CD4-positive, alpha-beta T cell treated with Interleukin-6 at 100 ng/mL for 8 hours (primary cell): ENCODE data around the gene KCNQ1.

Experiments used
- DNase-seq: peaks from one replicate; pipeline ENCODE4 v3.0.0-alpha.2; 2020; ENCODE audit warnings: mixed read lengths, low spot score

The KCNQ1 gene

DNA sequence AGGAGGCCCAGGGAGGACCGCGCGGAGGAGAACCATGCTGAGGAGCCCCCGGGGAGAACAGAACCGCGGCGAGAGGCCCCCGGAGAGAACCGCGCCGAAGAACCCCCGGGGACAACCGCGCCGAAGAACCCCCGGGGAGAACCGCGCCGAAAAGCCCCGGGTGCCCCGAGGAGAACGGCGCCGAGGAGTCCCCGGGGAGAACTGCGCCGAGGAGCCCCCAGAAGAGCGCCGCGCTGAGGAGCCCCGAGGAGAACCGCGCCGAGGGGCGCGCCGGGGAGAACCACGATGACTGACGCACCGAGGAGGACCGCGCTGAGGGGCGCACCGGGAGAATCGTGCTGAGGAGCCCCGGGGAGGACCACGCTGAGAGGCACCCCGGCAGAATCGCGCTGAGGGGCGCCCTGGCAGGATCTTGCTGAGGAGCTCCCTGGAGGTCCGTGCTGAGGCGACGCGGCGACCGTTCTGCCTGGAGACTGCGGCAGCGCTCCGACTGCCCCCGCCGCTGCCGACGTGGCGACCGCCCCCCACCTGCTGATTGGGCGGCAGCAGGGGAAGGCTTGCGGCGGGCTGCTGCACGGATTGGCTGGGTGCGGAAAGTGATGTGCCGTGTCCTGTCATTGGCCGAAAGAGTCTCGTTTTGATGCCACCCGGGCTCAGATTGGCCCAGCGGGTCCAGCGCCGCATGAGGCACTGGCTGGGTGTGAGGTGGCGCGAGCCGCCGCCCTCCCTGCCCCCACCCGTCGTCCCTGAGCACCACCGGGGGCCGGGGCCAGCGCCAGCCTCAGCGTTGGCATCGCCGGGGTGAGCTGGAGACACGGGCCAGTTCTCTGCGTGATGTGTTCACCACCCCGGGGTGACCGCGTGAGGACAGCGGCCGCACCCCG, 255.0 kb downstream of the KCNQ1 start, which contains the start of gene KCNQ1OT1:
Gene KCNQ1OT1, minus strand, starts transcription at position 464 of the 884 bp plus-strand sequence.
- peak; percentile 88 for DNase-seq

DNA sequence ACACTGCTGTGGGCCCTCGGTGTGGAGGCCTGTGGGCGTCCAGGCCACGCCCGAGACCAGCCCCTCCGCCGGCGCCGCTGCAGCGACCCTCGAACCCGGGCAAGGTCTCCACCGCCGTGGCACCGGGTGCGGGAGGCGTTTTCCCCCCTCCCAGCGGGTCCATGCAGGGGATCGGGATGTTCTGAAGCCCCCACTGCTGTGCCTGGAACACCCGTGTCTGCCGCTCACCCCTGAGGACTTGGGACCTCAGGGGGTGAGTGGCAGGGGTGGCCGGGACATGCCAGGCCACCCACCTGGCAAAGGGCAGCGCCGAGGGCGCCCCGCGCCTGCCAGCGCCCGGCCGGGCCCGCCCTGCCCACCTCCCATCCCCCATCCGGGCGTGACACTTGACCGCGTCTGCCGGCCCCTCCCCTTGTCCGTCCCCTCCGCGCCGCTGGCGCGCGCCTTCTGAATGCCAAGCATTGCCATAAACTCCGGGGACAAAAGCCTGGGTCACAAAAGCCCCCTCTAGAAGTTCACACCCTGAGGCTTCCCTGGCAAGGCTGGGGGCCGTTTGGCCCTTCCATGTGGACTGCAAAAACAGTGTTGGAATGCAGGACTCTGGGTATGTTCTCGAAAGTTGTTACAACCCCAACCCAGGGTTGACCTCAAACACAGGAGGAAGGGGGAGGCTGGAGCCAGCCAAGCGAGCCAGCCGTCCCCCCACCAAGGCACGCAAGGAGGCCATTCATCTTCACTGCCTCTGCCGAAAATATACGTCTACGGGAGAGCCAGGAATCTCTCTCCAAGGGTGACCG, 255.8 kb downstream of the KCNQ1 start:
- DNase-seq, result peak; percentile 9

DNA sequence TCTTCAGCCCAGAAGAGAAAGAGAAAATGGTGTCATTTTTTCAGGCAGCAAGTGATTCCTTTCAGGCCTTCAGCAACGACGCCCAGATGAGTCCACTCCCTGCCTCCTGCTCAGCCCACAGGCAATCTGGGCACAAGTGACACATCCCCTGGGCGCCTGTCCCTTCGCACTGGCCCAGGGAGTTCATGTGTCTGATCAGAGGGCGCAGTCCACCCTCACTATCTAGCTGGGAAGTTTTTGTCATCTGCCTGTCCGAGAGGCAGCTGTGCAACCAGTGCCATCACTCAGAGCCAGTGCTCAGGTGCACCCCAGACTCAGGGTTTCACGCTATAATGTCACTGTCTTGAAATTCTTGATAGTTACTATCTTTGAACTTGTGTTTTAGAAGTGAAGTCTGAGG, 256.4 kb downstream of the KCNQ1 start:
- DNase-seq, result no peak

DNA sequence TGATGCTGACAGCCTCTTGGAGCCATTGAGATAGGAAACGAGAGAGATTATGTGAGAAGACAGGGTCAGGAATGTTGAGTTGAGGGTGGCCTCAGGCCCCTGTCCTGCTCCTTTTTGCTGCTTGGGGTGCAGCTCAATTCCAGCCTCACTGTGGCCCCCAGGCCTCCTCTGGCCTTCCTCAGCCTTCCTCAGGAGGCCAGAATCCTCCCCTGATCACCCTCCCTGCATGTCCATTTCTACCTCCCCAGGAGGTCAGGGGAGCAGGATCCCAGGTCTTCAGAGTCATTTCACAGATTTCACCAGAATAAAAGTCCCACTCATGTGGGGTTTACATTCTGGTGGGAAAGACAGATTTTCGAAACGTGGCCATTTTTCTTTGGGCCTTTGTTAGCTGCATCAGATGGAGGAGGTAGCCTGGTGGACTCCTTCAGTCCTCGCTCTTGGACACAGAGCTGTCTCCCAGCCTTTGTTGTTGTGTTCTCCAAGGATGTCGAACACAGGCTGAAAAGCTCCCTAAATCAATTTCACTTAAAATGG, 257.2 kb downstream of the KCNQ1 start:
- no peak for DNase-seq

DNA sequence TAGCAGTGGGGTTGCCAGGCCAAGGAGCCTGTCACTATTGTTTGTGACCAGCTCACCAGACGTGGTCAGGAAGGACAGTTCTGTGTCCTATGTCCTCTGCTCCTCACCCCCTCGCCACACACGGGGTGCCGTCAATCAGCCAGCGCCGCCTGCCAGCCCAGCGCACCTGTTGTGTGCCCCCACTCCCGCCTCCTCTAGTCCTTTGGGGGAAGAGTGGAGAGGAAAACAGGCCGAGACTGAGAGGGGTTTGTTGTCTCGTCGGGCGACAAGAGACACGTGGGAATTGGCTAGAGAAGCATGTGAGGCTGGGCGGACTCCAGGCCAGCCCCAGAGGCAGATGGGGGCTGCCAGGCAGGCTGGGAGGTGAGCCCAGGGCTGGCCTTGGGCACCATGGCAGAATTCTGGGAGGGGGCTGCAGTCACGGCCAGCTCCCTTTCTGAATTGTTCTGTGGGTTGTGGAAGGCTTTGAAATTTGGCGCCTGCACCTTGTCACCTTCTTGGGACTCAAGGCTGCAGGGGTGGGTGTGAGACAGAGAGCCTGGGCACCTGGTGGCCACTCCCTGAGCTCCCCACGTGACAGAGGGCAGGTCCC, 258.1 kb downstream of the KCNQ1 start:
- DNase-seq, result no peak

DNA sequence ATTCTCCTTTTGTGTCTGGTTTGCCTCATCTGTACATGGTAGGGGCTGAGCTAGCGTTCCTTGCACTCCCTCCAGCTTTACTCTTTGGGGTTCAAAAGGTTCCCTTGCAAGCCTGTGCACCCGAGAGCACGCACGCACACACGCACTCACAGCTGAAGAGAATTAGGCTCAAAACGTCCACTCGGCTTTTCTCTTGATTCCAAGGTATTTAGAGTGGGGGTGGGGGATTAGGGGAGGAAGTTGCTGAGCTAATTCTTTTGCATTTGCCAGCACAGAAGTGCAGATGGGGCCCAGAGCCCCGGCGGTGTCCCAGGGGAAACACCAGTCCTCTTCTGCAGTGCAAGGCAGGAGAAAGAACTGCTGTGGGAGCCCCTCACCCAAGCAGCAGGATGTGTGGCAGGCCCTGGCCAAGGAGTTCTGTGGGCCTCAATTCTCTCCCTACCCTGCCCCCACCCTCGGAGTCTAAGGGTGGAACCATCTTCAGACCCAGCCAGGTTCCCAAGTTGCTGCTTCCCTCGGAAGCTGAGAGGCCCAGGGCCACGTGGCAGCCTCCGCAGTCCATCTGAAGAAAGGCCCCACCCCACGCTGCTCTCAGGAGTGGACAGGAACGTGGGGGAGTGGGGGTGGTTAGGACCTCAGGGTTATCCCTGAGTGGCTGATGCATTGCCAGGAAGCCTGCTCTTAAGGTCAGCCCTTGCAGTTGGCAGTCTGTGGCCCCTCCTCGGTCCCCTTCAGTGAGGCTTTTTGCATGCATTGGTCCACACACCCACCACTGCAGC, 258.7 kb downstream of the KCNQ1 start:
- DNase-seq, result no peak

DNA sequence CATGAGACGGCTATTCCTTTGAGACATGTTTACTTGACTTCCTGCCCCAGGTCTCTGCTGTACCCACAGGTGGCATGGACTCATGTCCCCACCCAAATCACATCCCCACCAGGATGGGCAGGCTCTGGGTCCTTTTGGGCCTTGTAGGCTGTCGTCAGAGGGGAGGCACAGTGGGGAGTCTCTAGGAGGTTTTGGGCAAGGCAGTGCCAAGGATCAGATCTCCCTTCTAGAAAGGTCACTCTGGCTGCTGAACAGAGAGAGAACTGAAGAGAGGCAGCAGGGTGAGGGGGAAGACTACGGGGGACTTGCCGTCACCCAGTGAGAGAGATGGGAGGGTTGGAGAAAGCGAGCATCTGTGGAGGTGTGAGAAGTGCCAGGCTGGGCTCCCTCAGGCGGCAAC, 259.5 kb downstream of the KCNQ1 start:
- no peak for DNase-seq

DNA sequence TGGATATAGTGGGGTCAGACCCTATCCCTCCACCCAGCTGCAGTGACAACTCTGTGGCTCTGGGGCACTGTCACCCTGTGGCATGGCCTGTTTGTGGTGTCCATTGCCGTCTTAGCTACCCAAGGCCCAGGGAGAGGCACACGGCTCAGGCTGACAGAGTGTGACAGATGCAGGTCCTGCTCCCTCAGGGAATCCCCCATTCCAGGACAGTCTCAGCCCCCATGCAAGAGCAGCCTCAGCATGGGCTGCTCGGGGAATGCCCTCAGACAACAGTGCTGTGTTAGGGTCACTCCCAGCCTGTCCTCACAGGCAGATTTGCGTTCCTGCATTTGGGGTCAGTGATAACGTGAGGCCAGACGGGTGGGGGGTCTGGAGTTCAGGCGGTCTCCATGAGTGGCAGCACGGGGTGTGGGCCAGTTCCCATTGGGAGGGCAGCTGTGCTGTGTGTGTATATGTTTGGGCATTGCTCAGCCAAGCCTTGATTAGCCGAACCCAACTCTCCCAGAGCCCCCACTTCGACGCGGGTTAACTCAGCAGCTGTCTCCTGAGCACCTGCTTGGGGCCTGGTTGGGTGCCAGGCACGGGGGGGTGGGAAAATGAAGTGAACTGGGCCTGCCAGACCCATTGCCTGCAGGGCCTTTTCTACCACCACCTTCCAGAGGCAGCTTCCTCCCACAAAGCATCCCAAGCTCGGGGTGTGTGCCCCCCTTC, 260.2 kb downstream of the KCNQ1 start:
- no peak for DNase-seq

DNA sequence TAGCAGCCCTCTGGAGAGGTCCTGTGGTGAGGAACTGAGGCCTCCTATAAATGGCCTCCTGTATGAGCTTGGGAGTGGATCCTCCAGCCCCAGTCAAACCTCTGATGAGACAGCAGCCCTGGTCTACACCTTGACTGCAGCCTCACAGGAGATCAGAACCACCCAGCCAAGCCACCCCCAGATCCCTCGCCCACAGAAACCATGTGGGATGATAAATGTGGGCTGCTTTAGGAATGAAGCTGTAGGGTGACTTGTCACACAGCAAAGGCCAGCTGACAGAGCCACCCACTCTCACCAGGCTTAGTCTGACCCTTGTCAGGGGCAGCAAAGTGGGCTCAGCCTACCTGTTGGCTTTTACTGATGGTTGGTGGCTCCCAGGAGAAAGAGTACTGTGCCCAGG, 261.5 kb downstream of the KCNQ1 start:
- DNase-seq, result no peak

DNA sequence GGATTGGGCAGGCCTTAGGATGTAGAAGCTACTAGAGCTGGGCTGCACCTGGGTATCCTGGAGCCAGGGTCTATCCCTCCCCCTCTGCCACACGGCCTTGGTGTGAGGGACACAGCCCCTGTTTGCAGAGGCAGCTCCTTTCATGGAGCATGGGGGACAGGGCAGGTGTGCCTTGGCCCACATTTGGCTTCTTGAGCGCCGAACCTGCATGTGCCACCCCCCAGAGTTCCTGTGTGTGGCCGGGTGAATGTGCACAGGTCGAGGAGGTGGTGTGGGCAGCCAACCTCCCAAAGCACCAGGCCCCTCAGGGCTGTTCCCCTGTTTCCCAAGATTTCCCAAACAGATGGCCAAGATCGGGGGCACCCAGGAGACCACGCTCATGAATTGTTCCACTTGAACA, 262.9 kb downstream of the KCNQ1 start:
- DNase-seq, result no peak

DNA sequence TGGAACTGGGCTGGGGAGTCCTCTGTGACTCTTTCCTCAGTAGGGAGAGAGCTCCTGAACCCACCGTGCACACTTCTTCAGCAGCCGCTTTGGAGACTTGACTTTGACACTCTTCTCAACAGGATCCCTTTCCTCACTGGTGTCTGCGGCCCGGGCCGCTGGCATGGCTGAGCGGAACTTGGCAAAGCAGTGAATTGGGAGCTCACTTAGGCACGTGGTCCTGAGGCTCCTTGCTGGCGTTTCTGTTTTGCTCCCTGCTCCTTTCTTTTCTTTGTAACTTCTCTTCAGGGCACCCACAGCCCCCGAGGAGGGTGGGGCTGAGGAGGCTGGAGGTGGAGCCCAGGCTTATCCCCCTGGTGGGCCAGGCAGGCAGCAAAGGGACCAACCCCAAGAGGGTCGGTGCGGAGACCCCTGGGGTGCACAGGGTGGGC, 263.4 kb downstream of the KCNQ1 start:
- DNase-seq, result no peak

DNA sequence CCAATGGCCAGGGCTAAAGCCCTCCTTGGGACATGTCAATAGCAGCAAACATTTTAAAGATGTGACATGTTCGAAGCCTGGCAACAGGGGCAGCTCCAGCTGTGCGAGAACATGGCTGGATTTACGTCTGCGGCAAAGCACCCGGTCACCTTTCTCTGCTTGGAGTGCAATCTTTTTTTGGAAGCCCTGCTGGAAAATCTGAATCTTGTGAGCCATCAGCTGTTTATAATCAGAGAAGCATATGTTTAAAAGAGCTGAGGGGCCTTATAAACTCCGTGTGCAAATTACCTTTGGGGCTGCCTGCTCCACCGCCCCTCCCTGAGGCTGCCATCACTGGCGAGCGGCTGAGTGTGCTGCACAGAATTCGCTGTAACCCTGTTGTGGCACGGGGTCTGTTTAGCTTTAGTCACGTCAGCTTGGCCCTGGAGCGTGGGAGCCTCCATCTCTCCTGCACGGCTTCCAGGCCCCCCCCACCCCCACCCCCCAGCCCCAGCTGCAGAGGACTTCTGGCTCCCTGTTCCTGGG, 264.0 kb downstream of the KCNQ1 start:
- DNase-seq, result no peak

DNA sequence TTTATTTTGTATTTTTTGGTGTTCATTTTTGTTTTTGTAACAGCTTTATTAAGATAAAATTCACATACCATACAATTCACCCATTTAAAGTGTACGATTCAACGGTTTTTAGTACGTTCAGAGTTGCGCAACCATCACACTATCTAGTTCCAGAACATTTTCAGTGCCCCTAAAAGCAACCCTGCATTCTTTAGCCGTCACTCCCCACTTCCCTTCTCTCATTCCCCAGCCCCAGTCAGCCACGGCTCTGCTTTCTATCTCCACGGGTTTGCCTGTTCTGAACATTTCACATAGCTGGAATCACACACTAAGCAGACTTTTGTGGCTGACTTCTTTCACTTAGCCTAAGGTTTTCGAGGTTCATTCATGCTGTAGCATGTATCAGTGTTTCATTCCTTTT, 264.6 kb downstream of the KCNQ1 start:
- DNase-seq, result no peak

DNA sequence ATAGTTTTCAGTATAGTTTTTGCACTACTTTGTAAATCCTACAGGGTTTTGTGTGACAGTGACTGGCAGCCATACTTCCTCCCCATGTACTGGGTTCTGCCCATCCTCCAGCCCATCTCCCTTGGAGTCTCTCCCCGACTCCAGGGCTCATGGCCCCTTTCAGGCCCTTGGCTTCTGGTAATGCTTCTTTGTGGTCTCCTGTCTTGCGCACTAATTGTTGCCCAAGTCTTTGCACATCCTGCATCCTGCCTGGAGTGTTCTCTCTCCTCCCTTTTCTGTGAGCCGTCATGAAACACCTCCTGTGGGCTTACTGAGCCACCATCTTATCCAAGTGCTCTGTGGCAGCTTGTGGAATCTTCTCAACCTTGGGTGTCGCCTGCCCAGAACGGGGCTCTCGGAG, 266.4 kb downstream of the KCNQ1 start:
- DNase-seq, result no peak

DNA sequence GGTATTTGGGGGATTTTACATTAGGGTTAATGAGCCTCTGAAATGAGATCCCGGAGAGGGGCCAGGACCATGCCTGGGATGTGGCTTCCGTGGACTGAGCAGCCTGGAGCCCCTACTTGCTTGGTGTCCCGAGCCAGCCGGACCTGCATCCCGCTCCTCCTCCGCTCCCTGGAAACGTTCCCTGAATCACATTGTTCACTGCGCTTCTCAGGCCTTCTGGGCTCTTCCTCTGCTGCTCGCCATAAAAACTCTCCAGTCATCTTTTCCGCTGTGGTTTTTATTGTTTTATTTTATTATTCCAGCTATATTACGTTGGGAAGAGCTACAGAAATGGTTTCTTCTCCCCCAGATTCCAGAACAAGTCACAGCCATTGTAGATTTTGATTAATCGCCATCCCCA, 268.3 kb downstream of the KCNQ1 start:
- DNase-seq, result no peak

DNA sequence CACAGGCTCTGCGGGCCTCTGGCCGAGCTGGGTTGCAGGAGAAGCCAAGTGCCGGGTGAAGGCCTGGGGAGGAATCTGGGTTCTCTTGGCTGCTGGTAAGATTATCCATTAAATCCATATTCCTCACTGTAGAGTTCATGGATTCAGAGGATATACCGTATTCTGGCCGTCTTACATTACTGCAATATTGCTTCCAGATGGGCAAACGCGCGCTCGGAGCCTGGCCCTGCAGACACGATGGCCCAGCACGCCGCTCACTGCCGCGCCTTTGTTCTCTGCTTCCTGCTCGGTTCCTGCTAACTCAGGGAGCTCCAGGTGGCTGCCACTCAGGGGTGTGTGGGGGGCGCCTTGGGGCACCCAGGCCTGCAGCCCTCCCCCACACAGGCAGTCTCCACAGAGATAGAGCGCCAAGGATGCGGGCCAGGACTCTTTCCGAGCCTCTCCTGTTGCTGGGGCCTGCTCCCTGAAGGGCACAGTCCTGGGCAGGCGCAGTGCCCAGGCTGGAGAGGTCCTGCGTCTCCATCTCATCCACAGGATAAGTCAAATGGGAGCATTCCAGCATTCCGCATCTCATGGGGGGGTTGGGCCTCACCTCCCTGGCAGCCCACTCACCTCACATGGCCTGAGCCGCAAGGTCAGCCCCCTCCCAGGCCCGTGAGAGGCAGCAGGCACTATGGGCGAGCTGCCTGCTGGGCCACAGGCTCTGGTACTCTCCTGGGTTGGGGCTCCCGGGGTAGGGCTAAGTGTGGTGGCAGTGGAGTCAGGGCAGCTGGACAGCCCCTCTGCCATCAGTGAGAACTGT, 269.1 kb downstream of the KCNQ1 start:
- DNase-seq, result no peak

DNA sequence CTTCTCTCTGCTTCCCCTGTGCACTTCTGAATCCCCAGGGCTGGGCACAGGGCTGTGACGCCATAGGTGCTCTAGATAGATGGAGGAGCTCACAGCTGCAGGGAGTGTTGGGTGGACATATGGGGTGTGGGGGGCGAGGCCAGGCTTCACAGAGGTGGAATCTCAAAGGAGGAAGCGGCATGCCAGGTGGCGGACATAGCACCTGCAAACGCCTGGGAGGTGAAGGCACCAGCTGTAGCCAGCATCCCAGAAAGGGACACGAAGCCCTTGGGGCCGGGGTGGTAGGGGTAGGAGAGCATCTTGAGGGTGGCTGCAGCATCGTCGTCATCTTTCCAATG, 269.6 kb downstream of the KCNQ1 start:
- no peak for DNase-seq

DNA sequence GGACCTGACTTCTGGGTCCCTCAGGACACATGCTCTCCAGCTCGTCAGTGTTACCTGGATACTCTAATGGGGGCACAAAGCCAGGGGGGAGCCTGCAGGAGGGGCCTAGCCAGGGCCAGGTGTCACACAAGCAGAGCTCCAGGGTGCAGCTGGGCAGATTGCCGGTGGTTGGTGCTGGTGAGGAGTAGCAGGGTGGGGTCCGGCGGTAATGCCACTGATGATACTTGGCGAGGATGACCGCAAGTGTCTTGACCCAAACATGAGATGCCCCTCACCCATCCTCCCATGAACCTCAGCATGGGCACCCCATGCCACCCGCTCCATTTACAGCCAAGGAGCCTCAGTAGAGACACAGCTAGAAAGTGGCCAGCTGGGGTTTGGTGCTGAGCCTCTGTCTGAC, 270.1 kb downstream of the KCNQ1 start:
- no peak for DNase-seq

DNA sequence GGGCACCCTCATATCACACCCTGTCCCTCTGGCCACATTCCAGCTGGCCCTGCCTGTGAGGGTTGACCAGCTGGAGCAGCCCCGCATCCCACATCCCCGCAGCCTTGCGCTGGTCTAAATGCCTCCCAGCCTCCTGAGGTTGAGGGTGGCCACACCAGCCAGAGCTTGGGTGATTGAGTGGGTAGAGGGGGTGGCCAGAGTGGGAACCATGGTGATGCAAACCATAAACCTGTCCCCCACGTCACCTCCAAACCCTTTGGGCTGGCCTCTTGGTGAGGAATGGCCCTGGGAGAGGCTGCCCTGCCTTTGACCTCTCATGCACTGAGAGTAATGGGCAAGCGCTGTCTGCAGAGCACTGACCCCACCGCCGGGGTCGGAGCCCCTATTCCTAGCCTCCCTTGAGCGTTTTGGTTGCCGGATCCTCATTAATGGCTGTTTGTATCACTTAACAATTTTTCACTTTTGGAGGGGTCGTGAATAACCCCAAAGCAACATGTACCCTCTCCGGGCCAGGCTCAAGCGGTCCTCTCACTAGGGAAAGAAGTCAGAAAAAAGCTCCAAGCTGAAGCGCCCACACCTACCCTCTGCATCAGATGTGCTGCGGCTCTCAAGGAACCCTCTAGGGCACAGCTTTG, 271.0 kb downstream of the KCNQ1 start:
- no peak for DNase-seq
